Measurements from ENCODE around the gene CDC42EP3.

CDC42EP3 gene

DNA sequence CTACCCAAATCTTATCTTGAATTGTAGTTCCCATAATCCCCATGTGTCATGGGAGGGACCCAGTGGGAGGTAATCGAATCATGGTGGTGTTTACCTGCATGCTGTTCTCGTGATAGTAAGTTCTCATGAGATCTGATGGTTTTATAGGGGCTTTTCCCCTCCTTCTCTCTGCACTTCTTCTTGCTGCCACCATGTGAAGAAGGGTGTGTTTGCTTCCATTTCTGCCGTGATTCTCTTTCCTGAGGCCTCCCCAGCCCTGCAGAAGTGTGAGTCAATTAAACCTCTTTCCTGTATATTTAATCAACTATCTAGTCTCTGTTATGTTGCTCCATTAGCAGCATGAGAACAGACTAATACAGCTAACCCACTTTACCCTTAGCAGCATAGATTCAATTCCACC lies 37.6 kb downstream of the CDC42EP3 start:
- no peak for DNase-seq

DNA sequence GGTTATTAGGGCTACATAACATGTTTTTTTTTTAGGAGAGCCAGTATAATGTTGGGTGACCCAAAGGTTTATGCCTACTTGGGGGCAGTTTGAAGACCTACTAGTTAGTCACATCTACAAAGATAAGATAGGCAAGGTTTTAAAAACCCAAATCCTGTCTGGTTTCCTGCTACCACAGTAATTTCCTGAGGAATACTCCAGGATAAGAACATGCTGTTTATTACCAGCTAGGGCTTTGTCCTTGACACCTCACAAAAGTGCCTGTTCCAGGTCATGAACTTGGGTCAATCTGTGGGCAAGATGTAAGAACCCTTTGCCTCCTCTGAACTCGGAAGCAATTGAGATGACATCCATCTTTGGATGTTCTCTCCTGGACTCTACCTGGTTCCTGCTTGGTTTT lies 38.2 kb downstream of the CDC42EP3 start:
- DNase-seq = no peak

DNA sequence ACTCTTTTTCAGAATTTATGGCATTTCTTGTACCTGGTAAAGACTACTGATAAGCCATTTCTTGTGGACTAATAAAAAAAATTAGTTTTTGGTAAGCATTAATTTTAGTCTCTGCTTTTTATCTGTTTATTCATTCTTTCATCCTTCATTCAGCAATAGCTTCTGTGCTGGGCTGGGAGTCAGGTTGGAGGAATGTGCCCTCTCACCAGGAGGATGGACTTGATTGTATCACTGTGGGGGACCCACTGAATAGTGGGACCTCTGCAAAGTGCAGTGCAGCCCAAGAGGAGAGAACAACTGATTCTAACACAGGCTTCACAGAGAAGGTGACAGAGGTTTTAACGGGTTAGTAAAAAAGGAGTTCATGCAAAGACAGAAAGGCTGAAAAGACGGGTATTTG lies 39.1 kb downstream of the CDC42EP3 start:
- no peak for DNase-seq

DNA sequence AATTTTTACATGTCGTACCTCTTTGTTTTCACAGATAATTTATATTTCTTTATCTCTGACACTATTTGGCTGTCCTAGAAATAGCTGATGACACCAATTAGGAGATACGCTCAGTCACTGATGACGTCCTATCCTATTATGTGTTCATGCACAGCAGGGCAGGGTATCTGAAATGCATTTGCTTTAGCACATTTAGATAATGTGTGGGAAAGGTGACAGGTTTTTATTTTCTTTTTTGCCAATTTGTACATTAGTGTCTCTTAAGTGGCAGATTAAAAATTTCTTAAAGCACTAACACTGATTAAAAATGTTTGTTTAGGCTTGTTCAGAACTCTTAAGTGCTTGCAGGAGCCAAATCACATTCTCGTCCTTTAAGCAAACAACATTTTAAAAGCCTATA lies 39.7 kb downstream of the CDC42EP3 start:
- DNase-seq = no peak

DNA sequence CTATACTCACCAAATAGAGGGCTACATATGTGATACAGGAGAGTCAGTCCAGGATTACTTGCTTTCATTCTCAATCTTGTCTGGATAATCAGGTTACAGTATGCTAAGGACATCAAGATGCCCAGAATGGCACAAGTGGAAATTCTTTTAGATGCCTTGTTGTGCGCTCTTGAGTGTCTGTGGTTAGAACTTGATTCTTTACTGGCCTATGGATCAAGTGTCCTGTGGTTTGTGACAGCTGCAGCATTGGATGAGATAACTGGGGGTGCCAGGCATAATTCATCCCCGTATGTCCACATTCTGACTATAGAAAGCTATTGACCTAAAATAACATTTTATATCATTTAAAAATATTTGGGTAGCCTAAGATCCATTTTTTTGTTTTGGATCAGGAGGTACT lies 40.1 kb downstream of the CDC42EP3 start:
- DNase-seq = no peak

DNA sequence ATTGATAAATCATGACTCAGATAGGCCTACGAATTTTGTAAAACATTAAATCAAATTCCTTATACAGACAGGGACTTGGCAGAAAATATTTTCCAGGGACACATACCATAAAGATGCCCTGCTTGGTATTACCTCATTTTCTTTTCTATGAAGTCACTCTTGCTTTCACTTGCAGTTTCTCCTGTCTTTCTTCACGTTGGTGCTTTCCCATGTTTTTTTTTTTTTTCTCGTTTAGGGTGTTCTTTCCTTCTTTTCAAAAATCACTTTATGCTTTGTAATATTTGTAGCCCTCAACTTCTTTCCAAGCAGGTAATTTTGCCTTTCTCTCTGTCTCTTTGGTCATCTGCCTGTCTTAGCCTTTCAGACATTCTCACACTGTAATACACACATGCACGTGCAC lies 40.7 kb downstream of the CDC42EP3 start:
- no peak for DNase-seq

DNA sequence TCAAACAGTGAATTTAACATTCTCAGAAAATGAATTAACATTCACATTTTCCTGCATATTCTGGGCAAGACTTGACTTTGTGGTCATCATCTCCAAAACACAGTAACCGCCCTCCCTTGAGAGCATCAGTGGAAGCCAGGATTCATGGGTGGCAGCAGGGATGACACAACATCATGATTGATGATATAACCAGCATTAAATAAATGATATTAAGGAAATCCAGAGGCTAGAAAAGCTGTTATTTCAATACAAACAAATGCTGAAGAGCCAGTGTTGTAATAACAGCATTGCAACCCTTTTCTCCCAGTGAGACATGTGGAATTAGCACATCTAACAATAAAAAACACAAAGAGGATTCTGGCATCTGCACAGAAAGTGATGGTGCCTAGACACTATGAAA lies 41.1 kb downstream of the CDC42EP3 start:
- no peak for DNase-seq

DNA sequence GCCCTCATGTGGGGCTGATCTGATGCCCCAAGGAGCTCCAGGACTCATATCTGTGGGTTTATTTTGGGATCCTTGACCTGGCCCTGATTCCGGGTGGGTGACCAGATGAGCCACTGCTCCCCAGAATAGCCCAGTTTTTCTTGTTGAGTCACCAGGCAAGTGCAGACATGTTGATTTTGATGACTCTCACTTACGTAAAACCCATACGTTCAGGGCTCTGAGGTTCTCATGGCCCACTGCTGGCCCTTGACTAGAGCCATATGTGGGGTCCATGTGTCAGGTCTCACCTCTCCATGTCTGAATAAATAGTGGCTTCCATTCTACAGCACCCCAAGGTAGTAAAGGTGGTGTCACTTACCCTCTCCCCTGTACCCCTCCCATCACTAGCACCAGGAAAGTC lies 41.9 kb downstream of the CDC42EP3 start:
- DNase-seq = no peak

DNA sequence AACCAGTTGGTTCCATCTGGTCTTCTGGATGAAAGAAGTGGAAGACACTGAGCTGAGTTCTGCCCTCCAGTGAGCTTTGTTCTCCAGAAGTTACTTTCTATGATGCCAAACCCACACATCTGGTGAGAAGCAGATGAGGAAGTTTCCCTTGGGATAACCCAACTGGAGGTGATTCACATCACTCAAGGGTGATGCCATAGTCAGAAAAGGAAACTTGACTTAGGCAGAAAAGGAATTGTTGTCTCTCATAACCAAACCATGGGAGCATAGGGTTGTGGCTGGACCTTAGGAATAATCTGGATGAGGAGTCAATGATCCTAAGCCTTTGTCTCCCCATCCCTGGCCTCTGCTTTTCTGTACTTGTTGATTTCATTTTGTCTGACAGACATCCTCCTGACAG lies 43.7 kb downstream of the CDC42EP3 start:
- DNase-seq = no peak

DNA sequence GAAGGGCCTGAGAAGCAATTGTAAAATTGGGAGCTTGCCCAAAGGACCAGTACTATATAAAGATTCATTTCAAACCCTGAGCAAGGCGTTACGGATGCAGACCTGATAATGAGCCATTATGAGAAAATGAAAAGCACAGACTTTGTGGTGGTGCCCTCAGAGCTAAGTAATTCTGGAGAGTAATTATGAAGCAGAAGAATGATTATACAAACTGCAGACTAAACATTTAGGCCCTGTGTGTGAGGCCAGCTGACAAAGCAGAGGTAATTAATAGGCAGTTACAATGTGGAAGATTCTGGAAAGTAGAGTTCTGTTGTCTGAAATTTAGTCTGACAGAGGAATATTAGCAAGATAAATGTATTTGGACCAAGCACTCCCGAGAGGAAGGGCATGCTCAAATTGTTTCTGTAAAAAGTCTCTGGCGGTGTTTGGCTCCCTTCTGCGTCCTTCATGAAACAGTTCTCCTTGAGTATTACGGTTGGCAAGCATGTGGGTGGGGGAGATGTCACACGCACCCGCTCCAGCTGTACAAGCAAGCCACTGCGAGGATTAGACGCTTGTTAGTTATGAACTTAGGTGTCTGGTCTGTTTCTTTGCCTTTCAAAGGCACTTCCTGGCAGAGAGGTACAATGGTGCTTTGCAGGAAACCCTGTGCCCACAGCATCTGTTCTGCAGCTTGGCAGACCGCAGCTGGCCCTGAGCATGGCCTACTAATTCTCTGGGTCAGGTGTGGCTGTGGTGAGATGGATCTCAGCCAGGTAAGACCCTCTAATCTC lies 45.5 kb downstream of the CDC42EP3 start:
- DNase-seq = peak; percentile 49

DNA sequence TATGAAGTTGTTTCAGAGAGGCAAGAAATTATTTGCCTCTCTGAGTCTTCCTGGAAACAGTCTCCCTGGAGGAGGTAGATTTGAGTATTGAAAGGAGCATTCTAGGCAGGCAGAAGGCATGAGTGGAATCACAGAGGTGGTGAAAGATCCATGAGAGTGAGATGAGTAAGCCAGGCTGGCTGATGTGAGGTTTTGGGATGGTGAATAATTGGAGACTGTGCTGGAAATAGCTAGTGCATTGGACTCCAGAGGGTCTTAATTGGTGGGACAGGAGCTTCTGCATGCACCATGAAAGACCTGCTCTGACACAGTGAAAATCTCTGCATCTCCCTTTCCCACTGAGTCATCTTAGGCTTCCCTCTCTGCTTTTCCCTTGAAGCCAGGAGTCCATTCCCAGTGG lies 46.3 kb downstream of the CDC42EP3 start:
- no peak for DNase-seq

DNA sequence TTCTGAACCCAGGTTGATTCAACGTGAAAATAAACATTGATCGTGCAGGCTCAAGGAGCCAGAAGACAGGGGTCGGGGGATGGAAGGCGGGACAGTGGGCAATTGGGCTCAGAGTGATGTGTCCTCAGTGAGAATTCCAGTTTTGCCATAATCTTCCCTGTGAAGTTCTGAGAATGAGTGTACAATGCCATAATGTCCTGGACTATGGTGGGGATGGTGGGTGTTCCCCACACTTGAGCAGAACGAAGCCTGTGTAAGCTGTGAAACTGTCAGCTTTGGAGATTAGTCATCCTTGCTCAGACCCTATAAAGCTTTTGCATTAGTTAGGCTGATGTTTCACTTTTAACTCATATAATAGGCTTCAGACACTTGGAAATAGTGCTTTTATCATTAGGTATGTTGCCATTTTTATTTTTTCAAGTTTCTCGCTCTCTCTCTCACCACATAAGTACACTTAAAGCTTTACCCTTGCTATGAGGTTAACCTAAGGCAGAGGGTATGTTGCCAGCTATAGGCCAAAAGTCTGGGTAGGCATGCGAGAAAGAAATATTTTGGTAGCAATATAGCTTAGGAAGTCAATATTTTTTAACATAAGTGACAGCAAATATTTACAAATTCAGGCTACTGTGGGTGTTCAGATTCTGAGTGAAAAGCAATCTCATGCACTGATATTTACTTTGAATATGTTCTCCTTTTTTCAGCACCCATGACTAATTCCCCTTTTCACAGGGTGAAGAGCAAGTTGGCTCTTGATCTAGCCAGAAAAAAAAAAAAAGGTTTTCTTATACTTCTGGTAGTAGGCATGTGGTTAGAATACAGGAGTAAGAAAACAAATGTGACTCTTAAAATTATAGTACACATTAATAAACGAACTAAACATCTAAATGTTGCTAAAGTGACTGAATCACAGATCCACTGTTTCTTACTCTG lies 47.2 kb downstream of the CDC42EP3 start:
- no peak for DNase-seq

DNA sequence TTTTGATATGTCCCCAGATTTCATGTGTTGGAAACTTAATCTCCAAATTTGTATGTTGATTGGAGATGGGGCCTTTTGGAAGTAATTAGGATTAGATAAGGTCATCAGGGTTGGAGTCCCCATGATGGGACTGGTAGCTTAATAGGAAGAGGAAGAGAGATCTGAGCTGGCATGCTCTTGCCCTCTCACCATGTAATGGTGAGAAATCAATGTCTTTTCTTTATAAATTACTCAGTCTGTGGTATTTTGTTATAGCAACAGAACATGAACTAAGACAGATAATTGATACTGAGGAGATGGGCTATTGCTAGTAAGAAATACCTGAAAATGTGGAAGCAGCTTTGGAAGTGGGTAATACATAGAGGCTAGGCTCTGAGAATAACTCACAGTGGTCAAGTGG lies 48.0 kb downstream of the CDC42EP3 start:
- DNase-seq = no peak

DNA sequence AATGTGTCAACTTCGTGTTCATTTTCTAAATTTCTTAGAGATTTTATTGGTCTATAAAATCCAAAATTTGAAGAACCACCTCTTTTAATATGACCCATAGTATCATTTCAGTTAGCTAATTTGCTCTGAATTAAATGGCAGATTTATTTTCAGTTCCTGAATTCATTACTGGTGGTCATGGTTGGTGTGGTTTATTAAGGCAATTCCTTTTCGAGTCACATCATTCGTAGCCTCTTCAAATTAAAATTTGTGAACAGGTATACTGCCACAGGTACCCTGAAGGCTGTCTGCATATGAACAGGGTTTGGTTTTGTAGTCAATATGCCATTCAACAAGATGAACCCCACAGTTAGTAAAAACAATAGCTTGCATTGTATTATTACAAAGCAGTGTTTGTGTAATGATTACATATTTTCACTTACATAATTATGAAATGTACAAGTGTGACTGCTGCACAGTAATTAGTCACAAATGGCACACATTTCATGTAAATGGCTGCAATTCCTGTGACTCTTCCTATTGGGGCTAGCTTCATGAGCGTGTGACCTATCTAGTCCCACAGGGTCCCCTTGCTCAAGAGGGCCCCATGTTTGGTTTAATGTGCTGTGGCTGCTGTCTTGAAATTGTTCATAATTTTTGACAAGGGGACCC lies 48.9 kb downstream of the CDC42EP3 start:
- DNase-seq = no peak

DNA sequence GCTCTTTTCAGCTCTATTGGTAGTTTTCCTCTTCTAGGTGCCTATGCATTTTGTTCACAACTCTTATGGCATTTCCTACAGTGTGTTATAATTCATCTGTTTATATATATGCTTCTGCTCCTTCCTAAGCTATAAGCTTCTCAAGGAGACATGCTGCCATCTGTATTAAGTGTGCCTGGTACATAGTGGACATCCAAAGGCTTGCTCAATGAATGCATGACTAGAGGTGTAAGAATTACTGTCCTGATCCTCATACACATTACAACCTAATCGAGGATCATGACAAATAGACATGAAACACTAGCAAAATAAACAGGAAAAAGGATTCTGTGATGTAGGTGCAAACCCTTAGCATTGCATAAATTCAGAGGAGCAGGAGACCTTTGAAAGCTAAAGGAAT lies 50.2 kb downstream of the CDC42EP3 start:
- no peak for DNase-seq

DNA sequence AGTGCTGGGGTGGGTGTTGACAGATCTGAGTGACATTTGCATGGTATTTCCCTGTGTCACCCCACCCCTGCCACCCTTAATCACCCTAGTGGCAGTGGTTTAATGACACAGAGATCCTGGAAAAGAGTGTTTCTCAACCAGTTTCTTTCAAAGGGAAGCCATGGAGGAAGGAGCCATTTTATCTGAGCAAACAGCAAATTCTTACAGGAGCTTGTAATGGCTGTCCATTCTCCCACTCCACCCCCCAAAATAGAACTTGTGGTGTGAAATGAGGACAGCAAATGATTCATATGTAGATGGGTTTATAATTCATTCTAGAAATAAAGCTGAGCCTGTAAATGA lies 51.5 kb downstream of the CDC42EP3 start:
- DNase-seq = no peak

DNA sequence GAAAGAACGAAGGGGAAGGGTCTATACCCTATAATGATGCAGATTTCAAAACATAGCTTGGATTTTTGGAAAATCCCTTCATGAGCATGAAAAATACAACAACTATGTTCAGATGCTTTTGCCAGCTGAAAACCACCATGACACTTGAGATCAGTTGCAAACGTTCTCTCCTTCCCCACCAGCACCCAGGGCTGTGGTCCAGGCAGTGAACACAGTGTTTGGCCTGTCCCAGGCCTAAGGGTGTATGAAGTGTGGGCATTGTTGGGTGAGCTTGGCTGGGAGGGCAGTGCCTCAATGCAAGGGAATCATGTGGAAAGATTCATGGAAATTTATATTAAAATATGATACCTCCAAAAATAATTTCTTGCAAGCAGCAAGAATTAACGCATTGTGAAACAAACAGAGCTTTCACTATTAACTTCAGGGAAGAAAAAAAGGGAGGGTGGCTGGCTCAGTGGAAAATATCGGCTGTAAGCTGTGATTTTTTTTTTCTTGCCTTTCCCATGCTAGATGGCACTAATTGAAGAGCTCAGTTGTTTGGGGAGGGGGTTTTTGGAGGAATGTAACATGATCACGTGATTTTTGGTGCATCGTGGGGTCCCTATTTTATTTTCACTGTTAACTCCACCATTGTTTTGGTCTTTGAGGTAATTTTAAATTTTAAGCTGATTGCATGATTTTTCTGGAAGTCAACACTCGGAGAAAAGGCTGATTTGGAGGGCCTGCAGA lies 52.0 kb downstream of the CDC42EP3 start:
- DNase-seq = no peak

DNA sequence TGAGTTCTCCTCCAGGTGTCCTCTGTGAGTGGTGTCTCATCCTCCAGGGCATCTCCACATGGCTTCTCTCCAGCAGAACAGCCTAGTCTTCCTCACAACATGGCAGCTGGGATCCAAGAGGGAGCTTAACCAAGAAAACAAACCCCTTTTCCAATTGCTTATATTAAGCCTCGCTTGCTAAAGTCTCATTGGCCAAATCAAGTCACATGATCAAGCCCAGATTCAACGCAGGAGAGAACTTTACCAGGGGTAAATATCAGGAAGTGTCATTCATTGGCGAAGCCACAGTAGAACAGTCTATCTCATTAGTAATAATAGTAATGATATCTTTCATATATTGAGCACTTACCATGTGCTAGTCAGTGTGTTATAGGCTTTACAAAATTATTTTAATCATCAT lies 53.1 kb downstream of the CDC42EP3 start:
- DNase-seq = no peak

DNA sequence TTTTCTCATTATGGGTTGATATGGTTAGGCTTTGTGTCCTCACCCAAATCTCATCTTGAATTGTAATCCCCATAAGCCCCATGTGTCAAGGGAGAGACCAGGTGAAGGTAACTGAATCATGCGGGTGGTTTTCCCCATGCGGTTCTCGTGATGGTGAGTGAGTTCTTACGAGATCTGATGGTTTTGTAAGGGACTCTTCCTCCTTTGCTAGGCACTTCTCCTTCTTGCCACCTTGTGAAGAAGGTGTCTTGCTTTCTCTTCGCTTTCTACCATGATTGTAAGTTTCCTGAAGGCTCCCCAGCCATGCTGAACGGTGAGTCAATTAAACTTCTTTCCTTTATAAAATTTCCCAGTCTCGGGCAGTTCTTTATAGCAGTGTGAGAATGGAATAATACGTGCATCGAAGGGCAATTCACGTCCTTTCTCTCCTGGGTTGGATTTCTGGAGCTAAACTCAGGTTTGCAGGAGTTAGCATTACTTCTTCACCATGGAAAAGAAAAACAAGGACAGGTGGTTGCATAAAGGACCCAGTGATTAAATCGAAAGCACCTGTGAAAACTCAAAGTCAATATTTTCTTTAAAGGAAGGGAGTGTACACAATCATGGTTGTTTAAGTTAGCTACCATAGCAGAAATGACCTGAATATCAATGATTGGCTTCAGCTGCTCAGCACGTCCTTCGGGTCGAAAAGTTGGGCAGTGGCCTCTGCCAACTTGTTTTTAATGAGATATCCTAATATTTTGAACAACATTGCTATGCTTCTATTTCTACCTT lies 54.1 kb downstream of the CDC42EP3 start:
- DNase-seq = no peak

DNA sequence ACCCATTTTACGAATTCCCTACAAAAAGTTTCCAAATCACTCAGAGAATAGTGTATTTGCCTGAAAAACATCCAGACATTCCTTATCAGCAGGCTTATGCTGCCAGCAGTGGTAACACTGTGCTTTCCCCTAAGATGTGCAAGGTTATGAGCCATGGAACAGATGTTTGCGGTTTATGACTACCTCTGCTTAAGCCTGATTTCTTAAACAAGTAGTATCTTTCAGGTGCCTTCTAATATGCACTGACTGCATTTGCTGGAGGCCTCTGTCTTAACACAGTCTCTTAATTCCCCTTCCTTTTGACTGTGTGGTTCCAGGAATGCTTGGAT lies 54.8 kb downstream of the CDC42EP3 start:
- no peak for DNase-seq

DNA sequence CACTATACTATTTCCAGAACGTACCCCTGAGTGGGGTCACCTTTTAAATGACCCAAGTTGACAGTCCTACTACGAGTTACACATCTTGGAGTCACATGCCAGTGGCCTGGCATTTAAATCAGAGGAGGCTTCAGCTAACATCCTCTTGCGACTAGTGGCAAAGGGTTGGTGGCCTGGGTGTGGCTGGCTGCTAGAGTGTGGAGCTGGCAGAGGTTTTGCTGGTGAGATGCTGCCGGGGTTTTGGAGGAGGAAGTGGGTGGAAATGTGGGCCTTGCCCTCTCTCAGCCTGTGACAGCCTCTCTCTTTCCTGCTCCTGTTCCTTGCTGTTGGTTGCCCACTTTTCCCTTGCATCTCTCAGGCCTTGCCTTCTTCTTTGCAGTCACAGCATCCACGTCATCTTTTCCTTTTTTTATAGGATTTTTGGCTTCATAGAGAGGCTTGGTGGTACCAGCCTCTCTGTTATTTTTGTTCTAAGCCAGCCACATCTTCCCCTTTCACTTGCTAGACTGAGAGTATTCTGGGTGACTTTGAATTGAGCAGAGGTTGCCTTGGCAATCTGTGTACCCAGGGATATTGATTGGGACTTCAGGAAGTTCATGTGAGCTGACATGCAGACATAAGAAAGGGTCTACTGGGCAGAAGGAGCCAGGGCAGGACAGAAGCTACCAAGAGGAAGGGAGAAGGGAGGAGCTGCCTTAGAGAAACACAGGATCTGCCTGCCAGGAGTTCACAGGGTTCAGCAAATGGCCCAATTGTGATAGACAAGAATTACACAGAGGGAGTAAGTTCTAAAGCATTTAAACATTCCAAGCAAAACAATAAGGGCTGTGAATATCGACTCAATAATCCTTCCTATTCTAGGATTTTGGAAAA lies 55.4 kb downstream of the CDC42EP3 start:
- DNase-seq = no peak
